Measurements from ENCODE around the gene COL18A1.

DNA sequence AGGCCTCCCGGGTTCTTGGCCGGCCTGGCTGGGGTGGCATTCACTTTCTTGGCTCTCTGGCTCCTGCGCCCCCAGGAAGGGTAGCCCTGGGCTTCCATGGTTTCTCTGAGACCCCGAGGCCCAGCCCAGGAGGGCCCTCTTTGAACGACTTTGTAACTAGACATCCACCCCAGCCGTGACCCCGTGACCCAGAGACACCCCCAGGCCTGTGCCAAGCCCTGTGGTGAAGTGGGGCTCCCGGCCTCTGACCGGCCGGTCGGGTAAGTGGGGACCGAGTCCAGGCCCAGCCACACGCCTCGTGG is 64.0 kb downstream of the COL18A1 start:
- no peak for TF ChIP-seq SIN3A (IDR thresholded peaks at IDR 0.05; ENCODE audit: borderline replicate concordance, insufficient read depth, low read depth, low read length)
- TF ChIP-seq, protein P1, sequence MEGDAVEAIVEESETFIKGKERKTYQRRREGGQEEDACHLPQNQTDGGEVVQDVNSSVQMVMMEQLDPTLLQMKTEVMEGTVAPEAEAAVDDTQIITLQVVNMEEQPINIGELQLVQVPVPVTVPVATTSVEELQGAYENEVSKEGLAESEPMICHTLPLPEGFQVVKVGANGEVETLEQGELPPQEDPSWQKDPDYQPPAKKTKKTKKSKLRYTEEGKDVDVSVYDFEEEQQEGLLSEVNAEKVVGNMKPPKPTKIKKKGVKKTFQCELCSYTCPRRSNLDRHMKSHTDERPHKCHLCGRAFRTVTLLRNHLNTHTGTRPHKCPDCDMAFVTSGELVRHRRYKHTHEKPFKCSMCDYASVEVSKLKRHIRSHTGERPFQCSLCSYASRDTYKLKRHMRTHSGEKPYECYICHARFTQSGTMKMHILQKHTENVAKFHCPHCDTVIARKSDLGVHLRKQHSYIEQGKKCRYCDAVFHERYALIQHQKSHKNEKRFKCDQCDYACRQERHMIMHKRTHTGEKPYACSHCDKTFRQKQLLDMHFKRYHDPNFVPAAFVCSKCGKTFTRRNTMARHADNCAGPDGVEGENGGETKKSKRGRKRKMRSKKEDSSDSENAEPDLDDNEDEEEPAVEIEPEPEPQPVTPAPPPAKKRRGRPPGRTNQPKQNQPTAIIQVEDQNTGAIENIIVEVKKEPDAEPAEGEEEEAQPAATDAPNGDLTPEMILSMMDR (IDR thresholded peaks at IDR 0.05): no peak
- TF ChIP-seq, protein P2, sequence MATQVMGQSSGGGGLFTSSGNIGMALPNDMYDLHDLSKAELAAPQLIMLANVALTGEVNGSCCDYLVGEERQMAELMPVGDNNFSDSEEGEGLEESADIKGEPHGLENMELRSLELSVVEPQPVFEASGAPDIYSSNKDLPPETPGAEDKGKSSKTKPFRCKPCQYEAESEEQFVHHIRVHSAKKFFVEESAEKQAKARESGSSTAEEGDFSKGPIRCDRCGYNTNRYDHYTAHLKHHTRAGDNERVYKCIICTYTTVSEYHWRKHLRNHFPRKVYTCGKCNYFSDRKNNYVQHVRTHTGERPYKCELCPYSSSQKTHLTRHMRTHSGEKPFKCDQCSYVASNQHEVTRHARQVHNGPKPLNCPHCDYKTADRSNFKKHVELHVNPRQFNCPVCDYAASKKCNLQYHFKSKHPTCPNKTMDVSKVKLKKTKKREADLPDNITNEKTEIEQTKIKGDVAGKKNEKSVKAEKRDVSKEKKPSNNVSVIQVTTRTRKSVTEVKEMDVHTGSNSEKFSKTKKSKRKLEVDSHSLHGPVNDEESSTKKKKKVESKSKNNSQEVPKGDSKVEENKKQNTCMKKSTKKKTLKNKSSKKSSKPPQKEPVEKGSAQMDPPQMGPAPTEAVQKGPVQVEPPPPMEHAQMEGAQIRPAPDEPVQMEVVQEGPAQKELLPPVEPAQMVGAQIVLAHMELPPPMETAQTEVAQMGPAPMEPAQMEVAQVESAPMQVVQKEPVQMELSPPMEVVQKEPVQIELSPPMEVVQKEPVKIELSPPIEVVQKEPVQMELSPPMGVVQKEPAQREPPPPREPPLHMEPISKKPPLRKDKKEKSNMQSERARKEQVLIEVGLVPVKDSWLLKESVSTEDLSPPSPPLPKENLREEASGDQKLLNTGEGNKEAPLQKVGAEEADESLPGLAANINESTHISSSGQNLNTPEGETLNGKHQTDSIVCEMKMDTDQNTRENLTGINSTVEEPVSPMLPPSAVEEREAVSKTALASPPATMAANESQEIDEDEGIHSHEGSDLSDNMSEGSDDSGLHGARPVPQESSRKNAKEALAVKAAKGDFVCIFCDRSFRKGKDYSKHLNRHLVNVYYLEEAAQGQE (IDR thresholded peaks at IDR 0.05; ENCODE audit: insufficient read depth in 1 of 2, low read depth in 2 of 2, low read length in 1 of 2): no peak

Data from Panc1 (cell line).